CD4-positive, CD25-positive, alpha-beta regulatory T cell (primary cell): ENCODE data around the gene RPL35A. TPM values are rescaled to one million over a fixed set of nuclear protein-coding genes. Genes with fewer than 3 reads are reported as not detected.
A peak's percentile ranks its signal among the peaks of the same experiment; 100 is the strongest.
"Not testable (repeated sequence)": the region's sequence is repeated elsewhere in the genome, so short reads cannot be mapped to it uniquely, and the experiment has no call there.

ENCODE experiments used
- ATAC-seq, 2 donors: fragments of 150-1000 bp; cut with Tn5 transposase; one replicate each; pipeline ENCODE4 v1.10.0; 2021; ENCODE audit warnings: low read depth in 2 of 2, moderate number of reproducible peaks in 2 of 2, moderate library complexity in 1 of 2
- DNase-seq, 3 donors: peaks; one replicate each; pipeline versions ENCODE4 v3.0.0 to v3.0.0-alpha.2; 2012 to 2022; ENCODE audit warnings: mixed read lengths in 1 of 3
- H3K27ac ChIP-seq: one replicate; pipeline ENCODE4 v1.7.0; 2013; ENCODE audit warnings: mild to moderate bottlenecking, low read length; ENCODE audit not compliant: insufficient read depth, poor library complexity, severe bottlenecking
- H3K27me3 ChIP-seq: one replicate; pipeline ENCODE4 v1.7.0; 2013; ENCODE audit warnings: low read length; ENCODE audit not compliant: control insufficient read depth, insufficient read depth
- H3K36me3 ChIP-seq: one replicate; pipeline ENCODE4 v1.7.0; 2013; ENCODE audit warnings: mild to moderate bottlenecking, low read length, moderate library complexity; ENCODE audit not compliant: control insufficient read depth, insufficient read depth
- H3K4me1 ChIP-seq: 2 replicates; pipeline ENCODE4 v1.7.0; 2013; ENCODE audit warnings: mild to moderate bottlenecking, low read length; ENCODE audit not compliant: insufficient read depth, control insufficient read depth, poor library complexity, severe bottlenecking
- H3K4me3 ChIP-seq: one replicate; pipeline ENCODE4 v1.7.0; 2013; ENCODE audit warnings: low read depth, mild to moderate bottlenecking, low read length, moderate library complexity
- H3K9me3 ChIP-seq, 2 experiments: 1 replicate in 1 of 2; 2 replicates in 1 of 2; pipeline ENCODE4 v1.7.0; 2013; ENCODE audit warnings: low read length in 2 of 2, mild to moderate bottlenecking in 1 of 2, moderate library complexity in 1 of 2; ENCODE audit not compliant: control insufficient read depth in 2 of 2
- H3K27ac Mint-ChIP-seq, 3 donors: one replicate each; pipeline ENCODE4 v1.8.0; 2020 to 2022; ENCODE audit warnings: mild to moderate bottlenecking in 3 of 3, mixed read lengths in 3 of 3, moderate library complexity in 2 of 3
- H3K27me3 Mint-ChIP-seq: one replicate; pipeline ENCODE4 v1.8.0; 2022; ENCODE audit warnings: mild to moderate bottlenecking, mixed read lengths
- H3K36me3 Mint-ChIP-seq: one replicate; pipeline ENCODE4 v1.8.0; 2020; ENCODE audit warnings: mixed read lengths
- H3K4me1 Mint-ChIP-seq, 4 donors: one replicate each; pipeline ENCODE4 v1.8.0; 2020 to 2022; ENCODE audit warnings: mixed read lengths in 4 of 4, mild to moderate bottlenecking in 1 of 4
- H3K4me3 Mint-ChIP-seq, 4 donors: one replicate each; pipeline ENCODE4 v1.8.0; 2020 to 2022; ENCODE audit warnings: mild to moderate bottlenecking in 4 of 4, mixed read lengths in 4 of 4, moderate library complexity in 3 of 4
- H3K9me3 Mint-ChIP-seq, 7 donors: one replicate each; pipeline ENCODE4 v1.8.0; 2020 to 2022; ENCODE audit warnings: mixed read lengths in 7 of 7, mild to moderate bottlenecking in 3 of 7, moderate library complexity in 2 of 7
- polyA plus RNA-seq, 4 donors: library from polyadenylated mRNA; unstranded; fragments of 300-500 nt; fragmentation: Illumina TruSeq; gene quantifications; one replicate each; pipeline ENCODE4 v1.2.3, GENCODE V29; 2021
- total RNA-seq: library from RNA; stranded (reverse); gene quantifications from one replicate; pipeline ENCODE4 v1.2.3, GENCODE V29; 2022

The RPL35A gene
- 1,211 TPM for total RNA-seq
- 1,000 to 10,000 TPM; 1,609 to 2,226 (median 1,937) TPM for polyA plus RNA-seq

GRCh38 chr3:197949778-197950676, at the start of gene RPL35A:
TSS of gene RPL35A (plus strand) at chr3:197950190. CDS start at chr3:197950968, 778 bp downstream.
- H3K27me3 ChIP-seq, result no peaks in the 10 kb centered on the region

GRCh38 chr3:197901626-197902025, 48.4 kb upstream of the RPL35A start:
- Histone ChIP-seq H3K36me3 (no peaks in the 10 kb centered on the region), H3K4me3 (no peak overlapping the region), H3K9me3 (no peaks in the 10 kb centered on the region), H3K27ac (no peak overlapping the region), H3K4me1 (peaks cover 7% of the 10 kb centered on the region), H3K27me3 (no peaks in the 10 kb centered on the region)
- Mint-ChIP-seq H3K9me3 (no peaks in the 10 kb centered on the region), H3K27ac (peak overlapping the region in 1 of 3 donors; percentile 46), H3K4me3 (no peak overlapping the region), H3K27me3 (no peaks in the 10 kb centered on the region), H3K4me1 (peaks cover 3 to 10% (median 6%) of the 10 kb centered on the region in 4 donors), H3K36me3 (no peaks in the 10 kb centered on the region)
- DNase-seq, result no peak
- no peak for ATAC-seq

More at GRCh38 chr3:197949778-197950676, at the start of gene RPL35A:
- ATAC-seq (peak; percentile 86 to 91), DNase-seq (peak; percentile 76 to 95 (median 95))
- peak within 1 kb of the TSS; percentile 99 to 100 (median 99) for H3K27ac Mint-ChIP-seq
- H3K4me1 Mint-ChIP-seq, result peaks cover 23 to 55% (median 35%) of the 10 kb centered on the region in 4 donors
- H3K4me3 Mint-ChIP-seq, result peak within 1 kb of the TSS; percentile 91 to 99 (median 98)
- H3K9me3 ChIP-seq, result no peaks in the 10 kb centered on the region
- peaks cover 25% of the 10 kb centered on the region for H3K36me3 Mint-ChIP-seq
- no peaks in the 10 kb centered on the region for H3K9me3 Mint-ChIP-seq
- H3K36me3 ChIP-seq, result peaks cover 37% of the 10 kb centered on the region
- H3K4me3 ChIP-seq, result peak within 1 kb of the TSS; percentile 100
- peak within 1 kb of the TSS; percentile 94 for H3K27ac ChIP-seq
- H3K27me3 Mint-ChIP-seq, result no peaks in the 10 kb centered on the region
- peaks cover 46% of the 10 kb centered on the region for H3K4me1 ChIP-seq

DNA sequence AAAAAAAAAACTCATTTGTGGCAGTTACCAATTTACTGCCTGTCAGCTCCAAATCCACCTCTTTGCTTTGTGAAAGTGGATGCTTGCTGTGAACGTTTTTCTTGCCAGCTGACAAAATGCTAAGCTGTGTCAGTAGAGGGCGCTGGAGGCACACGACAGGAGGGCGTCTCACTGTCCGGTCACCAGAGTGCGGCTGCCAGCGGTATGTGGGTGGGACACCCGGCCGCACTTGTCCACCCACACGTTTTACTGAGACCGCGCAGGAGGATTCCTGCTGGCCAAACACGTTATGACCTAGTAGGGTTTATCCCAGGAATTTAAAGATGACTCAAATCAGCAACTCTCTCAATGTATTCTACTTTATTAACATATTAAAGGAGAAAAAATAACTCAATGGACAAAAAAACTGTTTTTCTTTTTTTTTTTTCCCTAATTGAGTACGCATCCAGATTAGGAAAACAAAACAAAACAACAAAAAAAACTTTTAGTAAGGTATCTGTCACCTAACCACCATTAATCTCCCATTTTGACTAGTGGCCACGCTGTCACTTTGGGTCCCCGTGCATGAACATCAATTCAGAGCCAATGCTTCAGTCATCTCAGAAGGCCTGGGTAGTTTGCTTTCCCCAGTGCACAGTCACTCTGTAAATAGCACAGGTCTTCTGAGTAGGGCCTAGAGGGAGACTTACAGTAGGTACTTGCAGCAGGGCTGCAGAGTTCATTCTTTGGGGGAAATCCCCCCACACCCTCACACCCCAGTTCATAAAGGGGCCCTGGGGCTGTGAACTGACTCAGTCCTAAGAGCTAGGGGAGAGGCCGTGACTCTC, 43.8 kb upstream of the RPL35A start:
- DNase-seq (peak; percentile 57 to 83 (median 70)), ATAC-seq (peak; percentile 83 to 85)
- Histone ChIP-seq H3K27me3 (no peaks in the 10 kb centered on the region), H3K36me3 (no peaks in the 10 kb centered on the region), H3K4me1 (peaks cover 7% of the 10 kb centered on the region), H3K4me3 (no peak overlapping the region), H3K9me3 (no peaks in the 10 kb centered on the region), H3K27ac (no peak overlapping the region)
- Mint-ChIP-seq H3K9me3 (no peaks in the 10 kb centered on the region), H3K4me1 (peaks cover 3 to 10% (median 6%) of the 10 kb centered on the region in 4 donors), H3K4me3 (peak overlapping the region in 3 of 4 donors; percentile 51 to 69 (median 63)), H3K36me3 (peaks cover 3% of the 10 kb centered on the region), H3K27me3 (no peaks in the 10 kb centered on the region), H3K27ac (peak overlapping the region in 2 of 3 donors; percentile 64 to 73)

- Mint-ChIP-seq H3K27me3 (no peaks in the 10 kb centered on the region), H3K27ac (no peak overlapping the region), H3K4me1 (peaks cover 3 to 10% (median 6%) of the 10 kb centered on the region in 4 donors), H3K4me3 (no peak overlapping the region), H3K9me3 (no peaks in the 10 kb centered on the region), H3K36me3 (peaks cover 3% of the 10 kb centered on the region)
- Histone ChIP-seq H3K9me3 (no peaks in the 10 kb centered on the region), H3K36me3 (no peaks in the 10 kb centered on the region), H3K4me1 (peaks cover 7% of the 10 kb centered on the region), H3K27ac (no peak overlapping the region), H3K4me3 (no peak overlapping the region), H3K27me3 (no peaks in the 10 kb centered on the region)
- ATAC-seq, result no peak
- no peak for DNase-seq
These were observed 43.2 kb upstream of the RPL35A start for GRCh38 chr3:197906850-197907187.

DNA sequence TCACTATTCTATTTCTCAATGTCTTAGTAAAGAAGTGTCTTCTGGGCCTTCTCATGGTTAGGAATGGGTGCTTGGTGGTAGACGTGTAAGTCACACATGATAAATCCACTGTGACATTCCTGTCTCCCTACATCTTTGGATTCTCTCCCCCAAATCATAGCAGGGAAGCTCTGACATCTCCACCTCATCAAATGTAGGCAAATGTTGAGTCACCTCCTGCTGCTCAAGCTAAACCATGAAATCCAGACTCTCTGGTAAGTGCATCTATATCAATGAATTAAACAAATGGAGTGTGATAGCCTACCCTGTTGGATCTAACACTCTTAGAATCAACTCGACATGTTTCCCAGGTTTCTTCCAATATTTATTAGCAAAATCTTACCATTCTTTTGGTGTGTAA, 42.8 kb upstream of the RPL35A start:
- no peak overlapping the region for H3K27ac ChIP-seq
- no peaks in the 10 kb centered on the region for H3K36me3 ChIP-seq
- DNase-seq, result no peak
- H3K27me3 Mint-ChIP-seq, result no peaks in the 10 kb centered on the region
- no peak for ATAC-seq
- H3K9me3 Mint-ChIP-seq, result no peaks in the 10 kb centered on the region
- no peaks in the 10 kb centered on the region for H3K27me3 ChIP-seq
- peaks cover 7% of the 10 kb centered on the region for H3K4me1 ChIP-seq
- peaks cover 3 to 10% (median 6%) of the 10 kb centered on the region in 4 donors for H3K4me1 Mint-ChIP-seq
- no peak overlapping the region for H3K4me3 Mint-ChIP-seq
- H3K4me3 ChIP-seq, result no peak overlapping the region
- H3K27ac Mint-ChIP-seq, result no peak overlapping the region
- peaks cover 3% of the 10 kb centered on the region for H3K36me3 Mint-ChIP-seq
- no peaks in the 10 kb centered on the region for H3K9me3 ChIP-seq

DNA sequence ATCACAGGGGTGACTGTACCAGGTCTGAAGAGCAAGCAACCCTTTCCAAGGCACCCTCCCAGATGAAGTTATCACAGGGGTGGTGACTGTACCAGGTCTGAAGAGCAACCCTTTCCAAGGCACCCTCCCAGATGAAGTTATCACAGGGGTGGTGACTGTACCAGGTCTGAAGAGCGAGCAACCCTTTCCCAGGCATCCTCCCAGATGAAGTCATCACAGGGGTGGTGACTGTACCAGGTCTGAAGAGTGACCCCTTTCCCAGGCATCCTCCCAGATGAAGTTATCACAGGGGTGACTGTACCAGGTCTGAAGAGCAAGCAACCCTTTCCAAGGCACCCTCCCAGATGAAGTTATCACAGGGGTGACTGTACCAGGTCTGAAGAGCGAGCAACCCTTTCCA, 41.4 kb upstream of the RPL35A start:
- not testable (repeated sequence) for DNase-seq, ATAC-seq, H3K36me3 ChIP-seq

DNA sequence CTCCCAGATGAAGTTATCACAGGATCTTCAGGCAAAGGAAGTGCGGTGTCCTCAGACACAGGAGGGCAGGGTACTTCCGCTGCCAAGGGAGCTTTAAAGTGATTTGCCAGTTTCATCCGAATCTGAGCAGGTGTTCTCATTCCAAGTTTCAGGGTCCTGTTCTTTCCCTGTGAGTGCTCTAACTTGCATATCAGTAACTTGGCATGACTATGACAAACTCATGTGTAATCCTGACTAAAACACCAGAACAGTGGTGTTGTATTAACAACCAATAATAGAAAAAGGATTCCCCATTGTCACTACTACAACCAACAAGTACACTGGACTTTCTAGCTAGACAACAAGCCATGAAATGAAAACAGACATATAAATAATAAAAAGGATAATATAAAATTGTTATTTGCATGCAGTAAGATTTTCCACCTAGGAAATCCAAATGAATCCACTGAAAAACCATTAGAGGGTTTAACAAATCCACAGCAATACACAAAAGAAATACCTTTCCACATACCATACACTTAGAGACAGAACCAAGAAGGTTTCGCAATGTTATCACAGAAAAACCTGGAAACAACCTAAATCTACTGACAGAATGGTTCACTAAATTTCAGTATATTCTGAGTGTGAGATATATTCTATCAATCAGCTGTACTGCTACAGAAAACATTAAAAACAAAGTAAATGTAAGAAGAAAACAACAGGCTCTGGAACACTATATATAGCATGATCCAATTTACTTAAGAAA, 40.9 kb upstream of the RPL35A start:
- DNase-seq (no peak), ATAC-seq (no peak)
- Histone ChIP-seq H3K27me3 (no peaks in the 10 kb centered on the region), H3K27ac (no peak overlapping the region), H3K9me3 (no peaks in the 10 kb centered on the region), H3K4me1 (peaks cover 7% of the 10 kb centered on the region), H3K4me3 (no peak overlapping the region), H3K36me3 (no peaks in the 10 kb centered on the region)
- Mint-ChIP-seq H3K36me3 (peaks cover 3% of the 10 kb centered on the region), H3K4me1 (peaks cover 3 to 10% (median 6%) of the 10 kb centered on the region in 4 donors), H3K4me3 (no peak overlapping the region), H3K27me3 (no peaks in the 10 kb centered on the region), H3K9me3 (no peaks in the 10 kb centered on the region), H3K27ac (no peak overlapping the region)

More for the DNA sequence above, 41.4 kb upstream of the RPL35A start:
- H3K27me3 ChIP-seq, H3K9me3 Mint-ChIP-seq, H3K4me3 ChIP-seq, H3K36me3 Mint-ChIP-seq, H3K4me1 Mint-ChIP-seq, H3K4me1 ChIP-seq, H3K27ac ChIP-seq, H3K4me3 Mint-ChIP-seq, H3K9me3 ChIP-seq, H3K27ac Mint-ChIP-seq, H3K27me3 Mint-ChIP-seq: not testable (repeated sequence)
